ENCODE data around the gene ZBTB4.

ZBTB4 gene

GRCh38 chr17:7439462-7440112, 39.8 kb downstream of the ZBTB4 start, which contains the start of gene FGF11:
Gene FGF11, plus strand, starts transcription at chr17:7439512. Its CDS starts 109 bp downstream, at chr17:7439621.
- no peak within 1 kb of the TSS for H3K27ac ChIP-seq
- no peak for TF ChIP-seq CTCF (conservative IDR thresholded peaks at IDR 0.05)
- TF ChIP-seq ZFX (IDR thresholded peaks at IDR 0.05), result no peak

- no peak for TF ChIP-seq ZFX (IDR thresholded peaks at IDR 0.05)
- TF ChIP-seq CTCF (conservative IDR thresholded peaks at IDR 0.05), result no peak
- H3K27ac ChIP-seq, result no peak overlapping the region
Measured at GRCh38 chr17:7438656-7439460, 40.6 kb downstream of the ZBTB4 start.

- TF ChIP-seq ZFX (IDR thresholded peaks at IDR 0.05) (no peak), CTCF (conservative IDR thresholded peaks at IDR 0.05) (no peak)
Measured at GRCh38 chr17:7437950-7438614, 41.3 kb downstream of the ZBTB4 start.

GRCh38 chr17:7437369-7437863, 42.0 kb downstream of the ZBTB4 start:
- TF ChIP-seq CTCF (conservative IDR thresholded peaks at IDR 0.05) (0 out of 2 replicates have a peak, but pooled peaks have one; percentile 42), ZFX (IDR thresholded peaks at IDR 0.05) (no peak)
- H3K27ac ChIP-seq, result peak overlapping the region; percentile 73

More at GRCh38 chr17:7437950-7438614, 41.3 kb downstream of the ZBTB4 start:
- no peak overlapping the region for H3K27ac ChIP-seq

- peak overlapping the region; percentile 73 for H3K27ac ChIP-seq
- no peak for TF ChIP-seq ZFX (IDR thresholded peaks at IDR 0.05)
- TF ChIP-seq CTCF (conservative IDR thresholded peaks at IDR 0.05), result peak; percentile 89
Measured at GRCh38 chr17:7436556-7437368, 42.7 kb downstream of the ZBTB4 start.

- no peak for TF ChIP-seq ZFX (IDR thresholded peaks at IDR 0.05)
- TF ChIP-seq CTCF (conservative IDR thresholded peaks at IDR 0.05), result no peak
- H3K27ac ChIP-seq, result peak overlapping the region; percentile 73
Measured at GRCh38 chr17:7435676-7436555, 43.5 kb downstream of the ZBTB4 start.
